NB4 (cell line): ENCODE results near the gene ATF5.
"Not testable (repeated sequence)": the region's sequence is repeated elsewhere in the genome, so short reads cannot be mapped to it uniquely, and the experiment has no call there.

Experiments
- CTCF ChIP-seq: IDR thresholded peaks from one replicate; pipeline ENCODE4 v1.5.1; 2012; ENCODE audit warnings: low read depth, low read length
- MAX ChIP-seq: IDR thresholded peaks from 2 replicates; pipeline ENCODE4 v1.6.1; 2011; ENCODE audit warnings: low read depth, low read length
- MYC ChIP-seq: IDR thresholded peaks from 2 replicates; pipeline ENCODE4 v1.6.1; 2011; ENCODE audit warnings: low read depth, low read length
- POLR2A ChIP-seq: IDR thresholded peaks from 2 replicates; pipeline ENCODE4 v1.6.1; 2011; ENCODE audit warnings: mild to moderate bottlenecking; ENCODE audit not compliant: insufficient read length; ENCODE audit errors: extremely low read depth

GRCh38 chr19:49960980-49961379 is 32.0 kb downstream of the ATF5 start, which contains the start of gene SIGLEC11:
- not testable (repeated sequence) for TF ChIP-seq POLR2A, CTCF, MYC, MAX
